H1 (cell line): ENCODE data around the gene COL4A2. TPM values are rescaled to one million over a fixed set of nuclear protein-coding genes. Genes with fewer than 3 reads are reported as not detected.

Experiments
- CTCF ChIA-PET: fragments of 300-600 bp; sonication (Branson Sonifier 250); formaldehyde crosslinking; loops from one replicate; lab custom pipeline; 2021; ENCODE audit not compliant: partially characterized antibody; lab: Charles Lee
- POLR2A ChIA-PET: fragments of 300-600 bp; sonication (Branson Sonifier 250); formaldehyde crosslinking; loops from one replicate; lab custom pipeline; 2021; ENCODE audit warnings: inconsistent platforms; ENCODE audit not compliant: partially characterized antibody; lab: Charles Lee
- DNase-seq, 2 experiments: peaks; one replicate each; pipeline versions ENCODE4 v3.0.0 to v3.0.0-alpha.2; 2010 to 2022; ENCODE audit warnings: low spot score in 2 of 2, low read depth in 1 of 2, mixed read lengths in 1 of 2
- FAIRE-seq: peaks from 2 replicates; lab custom pipeline; 2011; peaks lifted over from hg19 to GRCh38; lab: Jason Lieb, UNC
- H2AFZ ChIP-seq: 2 replicates; pipeline ENCODE4 v1.8.1; 2012; ENCODE audit warnings: low read length, inconsistent platforms
- H2AK5ac ChIP-seq: 2 replicates; pipeline ENCODE4 v1.6.1; 2013; ENCODE audit warnings: low read depth, low read length
- H2BK120ac ChIP-seq: replicated peaks from 2 replicates; pipeline ENCODE3; 2013; ENCODE audit warnings: low read depth, low read length, inconsistent platforms
- H2BK12ac ChIP-seq: 2 replicates; pipeline ENCODE4 v1.6.1; 2013; ENCODE audit warnings: low read depth, low read length
- H2BK15ac ChIP-seq: 2 replicates; pipeline ENCODE4 v1.6.1; 2013; ENCODE audit warnings: low read length
- H2BK20ac ChIP-seq: 2 replicates; pipeline ENCODE4 v1.6.1; 2013; ENCODE audit warnings: low read length
- H2BK5ac ChIP-seq: 2 replicates; pipeline ENCODE4 v1.6.1; 2013; ENCODE audit warnings: low read depth, low read length
- H3K14ac ChIP-seq: 2 replicates; pipeline ENCODE4 v1.6.1; 2013; ENCODE audit warnings: inconsistent platforms; ENCODE audit not compliant: insufficient read length
- H3K18ac ChIP-seq: 2 replicates; pipeline ENCODE4 v1.6.1; 2013; ENCODE audit warnings: low read length; ENCODE audit errors: extremely low read depth
- H3K23ac ChIP-seq: 2 replicates; pipeline ENCODE4 v1.6.1; 2013; ENCODE audit warnings: inconsistent platforms; ENCODE audit not compliant: insufficient read length
- H3K23me2 ChIP-seq: 2 replicates; pipeline ENCODE4 v1.6.1; 2013; ENCODE audit warnings: low read depth, low read length
- H3K27ac ChIP-seq: 2 replicates; pipeline ENCODE4 v1.6.1; 2011; ENCODE audit warnings: low read depth, low read length, inconsistent platforms
- H3K27me3 ChIP-seq, 4 experiments: replicated peaks in 1 of 4; 1 replicate in 1 of 4; 2 replicates in 3 of 4; pipeline versions ENCODE4 v1.6.1 to v1.8.1; 2011 to 2013; ENCODE audit warnings: low read length in 3 of 4, mild to moderate bottlenecking in 3 of 4, inconsistent platforms in 2 of 4, mixed read lengths in 2 of 4, moderate library complexity in 1 of 4; ENCODE audit not compliant: control insufficient read depth in 3 of 4, insufficient read depth in 3 of 4; ENCODE audit errors: extremely low read depth in 1 of 4
- H3K36me3 ChIP-seq, 4 experiments: 2 replicates each; pipeline versions ENCODE4 v1.6.1 to v1.8.1; 2011 to 2013; ENCODE audit warnings: mild to moderate bottlenecking in 4 of 4, low read length in 3 of 4, moderate library complexity in 2 of 4, control low read depth in 1 of 4, inconsistent platforms in 1 of 4; ENCODE audit not compliant: insufficient read depth in 4 of 4, control insufficient read depth in 2 of 4
- H3K4ac ChIP-seq: replicated peaks from 2 replicates; pipeline ENCODE3; 2013; ENCODE audit warnings: low read length, low read depth, mixed read lengths, inconsistent platforms; ENCODE audit not compliant: insufficient read length
- H3K4me1 ChIP-seq, 4 experiments: replicated peaks in 1 of 4; 1 replicate in 1 of 4; 2 replicates in 3 of 4; pipeline versions ENCODE4 v1.6.1 to v1.8.1; 2011 to 2013; ENCODE audit warnings: low read length in 3 of 4, inconsistent platforms in 2 of 4, mixed read lengths in 1 of 4; ENCODE audit not compliant: insufficient read depth in 4 of 4, control insufficient read depth in 3 of 4
- H3K4me2 ChIP-seq, 2 experiments: 2 replicates each; pipeline versions ENCODE4 v1.6.1 to v1.8.1; 2011 to 2013; ENCODE audit warnings: low read depth in 2 of 2, low read length in 2 of 2, control low read depth in 1 of 2, inconsistent platforms in 1 of 2, mild to moderate bottlenecking in 1 of 2; ENCODE audit not compliant: insufficient read depth in 1 of 2
- H3K4me3 ChIP-seq, 4 experiments: fragments of 200-600, 300-600 bp in 1 of 4; sonication (generic), shearing (Covaris generic), sonication (Bioruptor Twin) in 1 of 4; 2 replicates each; pipeline versions ENCODE4 v1.5.1 to v1.8.1; 2011 to 2016; ENCODE audit warnings: low read length in 4 of 4, low read depth in 3 of 4, control low read depth in 2 of 4, inconsistent platforms in 2 of 4, mild to moderate bottlenecking in 2 of 4, mixed read lengths in 1 of 4, moderate library complexity in 1 of 4; ENCODE audit not compliant: insufficient read depth in 2 of 4; ENCODE audit errors: extremely low read depth in 1 of 4
- H3K56ac ChIP-seq: replicated peaks from 2 replicates; pipeline ENCODE3; 2013; ENCODE audit warnings: low read depth, mild to moderate bottlenecking, mixed read lengths, low read length, inconsistent platforms; ENCODE audit not compliant: insufficient read length
- H3K79me1 ChIP-seq: 2 replicates; pipeline ENCODE4 v1.6.1; 2013; ENCODE audit warnings: low read depth, low read length, control low read depth
- H3K79me2 ChIP-seq, 2 experiments: 2 replicates each; pipeline versions ENCODE4 v1.6.1 to v1.8.1; 2012 to 2013; ENCODE audit warnings: low read length in 2 of 2, mild to moderate bottlenecking in 2 of 2, inconsistent platforms in 1 of 2; ENCODE audit not compliant: insufficient read depth in 2 of 2, control insufficient read depth in 1 of 2
- H3K9ac ChIP-seq, 4 experiments: replicated peaks in 1 of 4; 1 replicate in 1 of 4; 2 replicates in 3 of 4; pipeline versions ENCODE4 v1.6.1 to v1.8.1; 2011 to 2013; ENCODE audit warnings: low read depth in 3 of 4, low read length in 3 of 4, control low read depth in 2 of 4, mild to moderate bottlenecking in 2 of 4, moderate library complexity in 2 of 4, inconsistent platforms in 1 of 4; ENCODE audit errors: extremely low read depth in 1 of 4
- H3K9me3 ChIP-seq, 2 experiments: 2 replicates each; pipeline versions ENCODE4 v1.6.1 to v1.8.1; 2012 to 2013; ENCODE audit warnings: mild to moderate bottlenecking in 2 of 2, moderate library complexity in 2 of 2, control low read depth in 1 of 2, inconsistent platforms in 1 of 2, low read depth in 1 of 2, low read length in 1 of 2, mixed read lengths in 1 of 2; ENCODE audit not compliant: insufficient read depth in 2 of 2
- H4K20me1 ChIP-seq, 2 experiments: replicated peaks in 1 of 2; 2 replicates each; pipeline versions ENCODE3 to v1.8.1; 2011 to 2013; ENCODE audit warnings: inconsistent platforms in 2 of 2, low read length in 2 of 2, mild to moderate bottlenecking in 1 of 2; ENCODE audit not compliant: insufficient read depth in 2 of 2, control insufficient read depth in 1 of 2
- H4K5ac ChIP-seq: 2 replicates; pipeline ENCODE4 v1.6.1; 2013; ENCODE audit warnings: low read length, low read depth, mixed read lengths, inconsistent platforms; ENCODE audit not compliant: insufficient read length
- H4K8ac ChIP-seq: 2 replicates; pipeline ENCODE4 v1.8.0; 2013; ENCODE audit warnings: mild to moderate bottlenecking, moderate library complexity, low read length, inconsistent platforms; ENCODE audit not compliant: insufficient read depth; ENCODE audit errors: extremely low read depth
- H4K91ac ChIP-seq: replicated peaks from 2 replicates; pipeline ENCODE3; 2013; ENCODE audit warnings: low read length, mixed read lengths, inconsistent platforms; ENCODE audit not compliant: insufficient read length
- CHD1 ChIP-seq: IDR thresholded peaks from 2 replicates; pipeline ENCODE4 v1.6.1; 2012; ENCODE audit warnings: low read depth, low read length, improper control_type of control experiment
- FOSL1 ChIP-seq: IDR thresholded peaks from 2 replicates; pipeline ENCODE4 v1.6.1; 2011; ENCODE audit warnings: mild to moderate bottlenecking, low read depth, low read length, moderate library complexity; ENCODE audit not compliant: insufficient read depth
- KDM1A ChIP-seq: fragments of 200-600, 300-600 bp; sonication (generic); IDR thresholded peaks from 2 replicates; pipeline ENCODE4 v1.7.1; 2016; ENCODE audit warnings: mild to moderate bottlenecking, low read length, borderline replicate concordance
- KDM5A ChIP-seq: fragments of 200-600 bp; IDR thresholded peaks from 2 replicates; pipeline ENCODE4 v1.7.1; 2012; ENCODE audit warnings: mild to moderate bottlenecking, low read length, inconsistent platforms, mixed read lengths
- NRF1 ChIP-seq: IDR thresholded peaks from 2 replicates; pipeline ENCODE4 v1.6.1; 2011; ENCODE audit warnings: mild to moderate bottlenecking, low read depth, low read length, improper control_type of control experiment
- POLR2A ChIP-seq, 2 experiments: IDR thresholded peaks; 1 replicate in 1 of 2; 2 replicates in 1 of 2; pipeline ENCODE4 v1.6.1; 2011; ENCODE audit warnings: low read depth in 2 of 2, low read length in 2 of 2, mild to moderate bottlenecking in 2 of 2; ENCODE audit errors: control extremely low read depth in 1 of 2
- SP1 ChIP-seq: IDR thresholded peaks from 2 replicates; pipeline ENCODE4 v1.6.1; 2011; ENCODE audit warnings: low read depth, low read length
- WGBS, 2 experiments: shearing (Covaris generic) in 1 of 2; methylation state at CpG; one replicate each; pipeline versions ENCODE4 v1.1.6 to v1.1.7; 2013 to 2015; ENCODE audit warnings: low lambda C conversion rate in 2 of 2, mixed read lengths in 2 of 2, inconsistent platforms in 1 of 2, low coverage in 1 of 2, missing lambda C conversion rate in 1 of 2; ENCODE audit not compliant: insufficient replicate concordance in 2 of 2, insufficient coverage in 1 of 2, insufficient read length in 1 of 2; ENCODE audit errors: extremely low coverage in 1 of 2, missing lambda C conversion rate in 1 of 2; 5-methylcytosine and 5-hydroxymethylcytosine counted together
- polyA plus RNA-seq, 7 experiments: library from polyadenylated mRNA; depleted of rRNA in 3 of 7; stranded (reverse) in 5 of 7; unstranded in 2 of 7; fragments of >200 nt in 5 of 7; fragments of 200-250 nt in 2 of 7; gene quantifications; 1 replicate in 5 of 7; 2 replicates in 1 of 7; 4 replicates in 1 of 7; pipeline versions ENCODE4 v1.2.1 to v1.2.3, GENCODE V29; 2011 to 2013; ENCODE audit warnings: missing spikeins in 2 of 7, mixed read lengths in 2 of 7
- total RNA-seq: library from RNA; stranded (reverse); fragmentation: NEBNext Ultra II Directional; extraction: Animal tissue kit (Norgen Biotek cat#: 25700); gene quantifications from 2 replicates; pipeline ENCODE4 v1.2.1, GENCODE V29; 2021
- TF ChIP-seq, protein P1 (sequence below): IDR thresholded peaks from 2 replicates; pipeline ENCODE4 v1.6.1; 2011; ENCODE audit warnings: low read length, improper control_type of control experiment
- TF ChIP-seq, protein P2 (sequence below): IDR thresholded peaks from 2 replicates; pipeline ENCODE4 v1.6.1; 2012; ENCODE audit warnings: low read length, inconsistent platforms

COL4A2 gene
- total and polyA plus RNA-seq, 2 of the 8 experiments (the other 6 are each of a cell fraction or from before 2014, with no cell fraction given), result 80.4 to 87.3 TPM

DNA sequence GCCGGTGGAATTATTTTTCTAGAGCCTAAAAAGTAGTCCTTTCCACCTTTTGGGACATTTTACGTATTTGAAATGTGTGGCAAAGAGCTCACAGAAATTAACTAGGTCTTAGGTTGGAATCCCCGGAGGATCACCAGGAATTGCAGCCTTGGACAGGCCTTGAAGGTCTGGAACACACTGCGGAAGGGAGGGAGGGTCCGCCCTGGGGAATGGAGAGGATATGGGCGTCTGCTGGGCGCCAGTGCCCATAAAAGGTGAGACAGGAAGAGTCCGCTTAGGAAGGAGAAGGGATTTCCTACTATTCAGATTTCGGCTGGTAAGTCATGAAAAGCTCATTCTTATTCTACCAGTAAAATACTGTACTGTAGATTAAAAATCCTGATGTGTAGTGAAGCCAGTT is 111.9 kb downstream of the COL4A2 start:
- no peak overlapping the region for H3K4me2 ChIP-seq
- H2BK5ac ChIP-seq, result no peak overlapping the region
- 83% methylated on average over 9 of the region's 9 CpGs; no CpG with 5 or more reads in 1 of the 2 experiments for WGBS, 2 experiments
- no peak overlapping the region for H3K14ac ChIP-seq
- no peak overlapping the region for H3K27ac ChIP-seq
- no peaks in the 10 kb centered on the region for H3K79me2 ChIP-seq
- H2AFZ ChIP-seq, result no peak overlapping the region
- no peak overlapping the region for H3K18ac ChIP-seq
- H4K91ac ChIP-seq, result no peak overlapping the region
- H3K23ac ChIP-seq, result no peak overlapping the region
- H3K36me3 ChIP-seq, result no peaks in the 10 kb centered on the region
- H3K4me3 ChIP-seq, result no peak overlapping the region
- POLR2A ChIA-PET, result no interaction called here
- H3K56ac ChIP-seq, result no peak overlapping the region
- H3K23me2 ChIP-seq, result no peaks in the 10 kb centered on the region
- H3K27me3 ChIP-seq, result no peaks in the 10 kb centered on the region; a peak in 1 of 7 replicates
- H3K4ac ChIP-seq, result no peak overlapping the region
- peaks cover 0 to 3% (median under 1%) of the 10 kb centered on the region in 4 experiments; a peak in 2 of 7 replicates for H3K4me1 ChIP-seq
- no peak for DNase-seq
- H2BK20ac ChIP-seq, result no peak overlapping the region
- H2BK15ac ChIP-seq, result no peak overlapping the region
- FAIRE-seq, result no peak
- H3K79me1 ChIP-seq, result no peaks in the 10 kb centered on the region; the same call in 1 of the 2 replicates
- H2AK5ac ChIP-seq, result no peak overlapping the region
- H3K9ac ChIP-seq, result no peak overlapping the region
- H2BK12ac ChIP-seq, result no peak overlapping the region
- TF ChIP-seq NRF1 (no peak), FOSL1 (no peak), SP1 (no peak), CHD1 (no peak), KDM1A (no peak), POLR2A (IDR thresholded peaks at IDR 0.05; ENCODE audit: control extremely low read depth in 1 of 2, low read depth in 2 of 2, low read length in 2 of 2) (no peak), KDM5A (no peak)
- TF ChIP-seq, protein P1, sequence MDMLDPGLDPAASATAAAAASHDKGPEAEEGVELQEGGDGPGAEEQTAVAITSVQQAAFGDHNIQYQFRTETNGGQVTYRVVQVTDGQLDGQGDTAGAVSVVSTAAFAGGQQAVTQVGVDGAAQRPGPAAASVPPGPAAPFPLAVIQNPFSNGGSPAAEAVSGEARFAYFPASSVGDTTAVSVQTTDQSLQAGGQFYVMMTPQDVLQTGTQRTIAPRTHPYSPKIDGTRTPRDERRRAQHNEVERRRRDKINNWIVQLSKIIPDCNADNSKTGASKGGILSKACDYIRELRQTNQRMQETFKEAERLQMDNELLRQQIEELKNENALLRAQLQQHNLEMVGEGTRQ, result no peak
- TF ChIP-seq, protein P2, sequence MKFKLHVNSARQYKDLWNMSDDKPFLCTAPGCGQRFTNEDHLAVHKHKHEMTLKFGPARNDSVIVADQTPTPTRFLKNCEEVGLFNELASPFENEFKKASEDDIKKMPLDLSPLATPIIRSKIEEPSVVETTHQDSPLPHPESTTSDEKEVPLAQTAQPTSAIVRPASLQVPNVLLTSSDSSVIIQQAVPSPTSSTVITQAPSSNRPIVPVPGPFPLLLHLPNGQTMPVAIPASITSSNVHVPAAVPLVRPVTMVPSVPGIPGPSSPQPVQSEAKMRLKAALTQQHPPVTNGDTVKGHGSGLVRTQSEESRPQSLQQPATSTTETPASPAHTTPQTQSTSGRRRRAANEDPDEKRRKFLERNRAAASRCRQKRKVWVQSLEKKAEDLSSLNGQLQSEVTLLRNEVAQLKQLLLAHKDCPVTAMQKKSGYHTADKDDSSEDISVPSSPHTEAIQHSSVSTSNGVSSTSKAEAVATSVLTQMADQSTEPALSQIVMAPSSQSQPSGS, result no peak
- H4K20me1 ChIP-seq, result no peaks in the 10 kb centered on the region
- CTCF ChIA-PET, result interaction anchor here (1.3 to 2.3 kb wide), 5 partner anchors 8 to 200 kb away, joined by 3 to 7 read pairs (median 5); no protein-coding TSS in a partner anchor
- H2BK120ac ChIP-seq, result no peak overlapping the region
- H4K5ac ChIP-seq, result no peak overlapping the region
- H4K8ac ChIP-seq, result no peak overlapping the region
- no peaks in the 10 kb centered on the region for H3K9me3 ChIP-seq
